Activated CD8-positive, alpha-beta memory T cell treated with anti-CD3 and anti-CD28 coated beads for 48 hours (primary cell): Measurements from ENCODE around the gene ITPR1.

ENCODE experiments used
- DNase-seq, 3 experiments: peaks; one replicate each; pipeline ENCODE4 v3.0.0-alpha.2; 2020; ENCODE audit warnings: low read depth in 2 of 3, low spot score in 2 of 3

ITPR1 gene

DNA sequence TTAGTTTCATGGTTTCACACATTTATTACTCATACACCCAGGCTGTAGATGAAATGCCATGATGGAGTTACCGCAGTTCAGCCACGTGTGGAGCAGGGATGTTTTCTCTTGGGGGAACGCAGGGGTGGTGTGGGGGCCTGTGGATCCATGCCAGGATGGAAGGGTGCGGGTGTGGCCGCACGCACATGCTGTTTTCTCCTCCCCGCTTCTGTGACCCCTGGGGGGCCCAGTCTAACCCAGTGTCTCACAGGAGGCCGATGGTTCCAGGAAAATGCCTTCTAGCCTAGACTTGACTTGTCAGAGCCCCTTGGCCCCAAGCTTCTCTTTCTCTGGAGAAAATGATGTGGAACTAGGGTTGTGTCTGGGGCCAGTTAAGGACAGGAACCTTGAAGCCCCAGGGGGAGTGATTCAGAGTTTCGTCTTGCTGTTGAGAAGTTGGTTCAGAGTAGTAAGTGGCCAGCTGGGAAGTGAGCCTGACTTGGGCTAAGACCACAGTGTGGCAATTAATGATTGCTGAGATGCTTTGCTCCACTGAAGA is 245.7 kb downstream of the ITPR1 start:
- DNase-seq, result no peak

DNA sequence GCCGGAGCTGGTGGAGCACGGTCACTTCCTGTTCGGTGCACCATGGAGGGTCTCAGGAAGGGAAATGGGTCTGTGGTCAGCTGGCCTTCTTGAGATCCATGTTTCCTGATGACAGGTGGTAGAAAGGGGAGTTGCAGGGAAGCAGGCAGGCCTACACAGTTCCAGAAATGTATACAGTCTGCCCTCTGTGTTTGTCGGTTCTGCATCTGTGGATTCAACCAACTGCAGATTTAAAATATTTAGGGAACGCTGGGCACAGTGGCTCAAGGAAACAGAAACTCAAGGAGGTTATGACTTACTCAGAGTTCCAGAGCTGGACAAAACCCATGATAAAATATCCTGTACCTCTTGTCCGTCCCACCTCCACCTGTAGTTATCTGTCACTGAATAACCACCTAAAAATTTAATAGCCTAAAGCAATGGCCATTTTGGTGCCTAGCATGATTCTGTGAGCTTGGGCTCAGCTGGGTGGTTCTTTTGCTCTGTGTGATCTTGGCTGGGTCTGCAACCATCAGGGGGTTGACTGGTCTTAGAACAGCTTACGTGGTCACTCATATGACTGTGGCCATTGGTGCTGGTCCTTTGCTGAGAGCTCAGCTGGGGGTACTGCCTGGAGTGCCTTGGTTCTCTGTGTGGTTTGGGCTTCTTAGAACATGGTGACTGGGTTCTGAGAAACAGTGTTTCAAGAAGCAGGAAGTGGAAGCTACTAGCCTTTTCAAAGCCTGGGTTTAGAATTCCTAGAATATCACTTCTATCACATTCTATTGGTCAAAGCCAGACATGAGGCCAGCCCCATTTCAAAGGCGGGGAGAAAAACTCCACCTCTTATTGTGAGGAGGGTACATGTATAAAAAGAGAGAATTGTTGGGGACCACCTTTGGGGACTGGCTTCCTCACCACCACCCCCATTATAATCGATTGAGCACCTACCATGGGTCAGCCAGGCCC is 246.4 kb downstream of the ITPR1 start:
- no peak for DNase-seq

DNA sequence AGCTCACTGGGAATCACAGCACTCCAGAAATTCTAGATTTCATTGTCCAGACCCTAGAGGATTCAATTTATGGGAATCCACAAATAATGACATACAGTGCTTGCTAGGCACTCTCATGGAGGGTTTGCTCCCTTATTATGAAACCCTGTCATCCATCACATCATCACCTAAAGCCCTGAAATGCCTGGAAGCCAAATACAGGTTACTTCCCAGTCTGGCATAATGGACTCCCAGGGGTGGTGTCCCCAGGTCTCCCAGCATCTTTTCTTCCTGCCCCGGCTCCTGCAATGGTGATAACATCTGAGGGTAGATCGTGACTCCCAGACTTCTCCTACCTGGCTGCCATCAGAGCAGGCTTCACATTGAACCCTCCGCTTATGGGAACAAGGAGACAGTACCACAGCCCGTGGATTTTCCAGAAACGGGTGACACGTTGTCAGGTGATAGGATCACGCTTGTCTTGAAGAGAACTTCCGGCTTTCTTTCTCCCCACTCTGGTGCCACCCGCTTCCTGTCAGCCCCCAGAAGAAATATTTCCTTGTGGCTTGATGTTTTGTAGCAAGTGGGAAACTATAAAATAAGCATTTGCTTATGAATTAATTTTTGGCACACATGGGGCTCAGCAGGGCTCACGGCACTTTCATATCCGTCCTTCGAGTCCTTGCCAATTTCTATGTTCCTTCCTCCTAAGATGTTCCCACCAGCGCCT is 247.4 kb downstream of the ITPR1 start:
- no peak for DNase-seq

DNA sequence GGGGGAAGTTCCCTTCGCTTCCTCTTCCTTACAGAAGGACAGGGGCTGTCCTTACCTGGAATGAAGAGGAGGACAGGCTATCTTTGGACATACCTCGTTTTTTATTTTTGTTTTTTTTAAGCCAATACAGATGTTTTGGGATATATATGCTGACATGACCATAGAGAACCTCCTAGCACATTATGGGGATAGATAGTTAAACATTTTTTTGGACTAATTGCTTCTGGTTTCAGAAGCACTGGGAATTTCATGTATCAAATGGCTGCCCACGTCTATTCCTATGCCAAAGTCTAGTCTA is 247.9 kb downstream of the ITPR1 start:
- DNase-seq, result no peak

DNA sequence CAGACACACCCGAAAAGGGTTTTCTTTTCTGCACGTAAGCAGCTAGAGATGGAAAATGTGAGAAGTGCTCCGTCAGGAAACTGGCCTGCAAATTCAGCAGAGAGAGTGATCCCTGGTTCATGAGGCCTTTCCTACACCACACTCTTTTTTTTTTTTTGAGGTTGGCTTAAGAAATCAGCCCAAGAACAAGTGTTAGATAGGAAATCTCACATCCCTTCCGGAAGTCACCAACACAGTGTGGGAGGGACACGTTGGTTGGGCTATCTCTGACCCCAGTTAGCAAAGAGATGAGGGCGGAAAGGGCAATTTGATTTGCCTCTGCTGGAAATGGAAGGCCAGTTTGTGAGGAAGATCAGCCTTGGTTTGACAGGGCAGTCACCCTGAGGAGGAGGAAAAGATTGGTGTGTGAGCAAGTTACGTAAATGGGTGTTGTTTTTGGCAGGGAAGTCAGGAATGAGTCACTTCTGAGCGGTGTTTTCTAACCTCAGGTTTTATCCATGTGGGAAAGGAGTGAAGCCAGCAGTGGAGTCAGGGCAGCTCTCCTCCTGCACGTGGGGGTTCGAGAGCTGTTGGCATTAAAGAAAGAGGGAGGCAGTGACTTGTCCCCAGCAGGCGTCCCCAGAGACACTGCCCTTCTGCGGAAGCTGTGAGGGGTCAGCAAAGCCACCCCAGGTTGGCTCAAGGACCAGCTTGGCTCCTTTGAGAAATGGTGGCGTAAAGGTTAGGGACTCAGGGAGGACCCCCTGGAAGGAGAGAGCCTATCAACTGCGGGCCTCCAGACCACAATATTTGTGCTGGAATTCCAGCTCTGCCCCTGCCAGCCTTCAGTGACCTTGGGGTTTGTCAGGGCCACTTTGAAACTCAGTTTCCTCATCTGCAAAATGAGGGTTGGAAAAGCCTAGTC is 248.5 kb downstream of the ITPR1 start:
- no peak for DNase-seq

DNA sequence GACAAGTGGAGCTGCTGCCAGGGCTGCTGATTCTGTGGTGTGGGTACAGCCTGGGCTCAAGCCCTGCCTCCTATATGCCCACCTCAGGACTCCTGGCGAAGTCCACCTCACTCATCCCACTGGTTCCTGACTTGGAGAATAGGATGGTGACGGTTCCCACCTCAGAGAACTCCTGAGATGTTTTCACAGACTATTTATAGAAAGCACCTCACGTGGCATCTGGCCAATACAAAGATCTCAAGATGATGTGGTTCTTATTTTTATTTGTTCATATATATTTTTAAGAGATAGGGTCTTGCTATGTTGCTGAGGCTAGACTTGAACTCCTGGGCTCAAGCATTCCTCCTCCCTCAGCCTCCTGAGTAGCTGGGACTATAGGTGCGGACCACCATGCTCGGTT is 249.2 kb downstream of the ITPR1 start:
- no peak for DNase-seq

DNA sequence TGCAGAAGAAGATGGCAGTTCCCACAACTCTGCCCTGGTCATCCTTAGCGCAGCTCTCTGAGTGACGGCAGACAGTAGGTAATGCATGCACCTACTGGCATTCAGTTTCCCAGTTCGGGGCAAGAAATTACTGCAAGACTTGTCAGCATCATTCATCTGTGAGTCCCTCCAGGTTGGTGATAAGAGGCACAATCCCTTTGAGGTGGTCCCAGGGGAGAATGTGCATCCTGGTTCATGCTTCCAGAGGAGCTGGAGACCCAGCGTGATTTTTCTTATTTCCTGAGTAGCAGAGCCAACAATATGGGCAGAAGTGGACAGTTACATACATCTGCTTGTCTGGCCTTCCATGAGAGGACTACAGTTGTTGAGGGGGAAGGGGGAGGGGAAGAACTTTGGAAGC is 250.2 kb downstream of the ITPR1 start:
- DNase-seq, result no peak

DNA sequence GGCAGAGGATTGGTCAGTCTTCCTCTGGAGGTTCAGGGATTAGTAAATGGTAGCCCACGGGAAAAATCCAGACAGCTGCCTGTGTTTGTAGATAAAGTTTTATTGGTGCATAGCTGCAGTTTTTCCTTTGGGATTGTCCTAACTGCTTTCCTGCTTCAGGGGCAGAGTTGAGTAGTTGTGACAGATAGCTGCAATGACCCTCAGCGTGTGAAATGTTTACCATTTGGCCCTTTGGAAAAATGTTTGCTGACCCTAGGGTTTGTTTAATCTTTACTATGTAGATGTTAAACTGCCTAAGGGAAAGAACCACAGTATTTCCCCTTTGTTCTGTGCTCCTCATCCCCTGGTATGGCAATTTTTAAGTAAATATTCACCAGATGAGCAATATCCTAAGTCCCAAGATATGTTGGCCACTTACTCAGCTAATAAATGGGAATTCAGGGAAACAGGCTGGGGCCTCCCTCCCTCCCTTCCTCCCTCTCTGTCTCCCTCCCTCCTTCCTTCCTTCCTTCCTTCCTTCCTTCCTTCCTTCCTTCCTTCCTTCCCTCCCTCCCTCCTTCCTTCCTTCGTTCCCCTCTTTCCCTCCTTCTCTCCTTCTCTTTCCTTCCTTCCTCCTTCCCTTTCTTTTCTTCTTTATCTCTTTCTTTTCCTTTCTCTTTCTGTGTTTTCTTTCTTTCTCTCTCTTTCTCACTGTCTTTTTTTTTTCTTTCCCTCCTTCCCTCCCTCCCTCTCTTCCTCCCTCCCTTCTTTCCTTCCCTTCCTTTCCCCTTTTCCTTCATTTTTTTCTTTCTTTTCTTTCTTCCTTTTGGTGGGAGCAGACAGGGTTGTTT is 251.5 kb downstream of the ITPR1 start:
- DNase-seq, result no peak

DNA sequence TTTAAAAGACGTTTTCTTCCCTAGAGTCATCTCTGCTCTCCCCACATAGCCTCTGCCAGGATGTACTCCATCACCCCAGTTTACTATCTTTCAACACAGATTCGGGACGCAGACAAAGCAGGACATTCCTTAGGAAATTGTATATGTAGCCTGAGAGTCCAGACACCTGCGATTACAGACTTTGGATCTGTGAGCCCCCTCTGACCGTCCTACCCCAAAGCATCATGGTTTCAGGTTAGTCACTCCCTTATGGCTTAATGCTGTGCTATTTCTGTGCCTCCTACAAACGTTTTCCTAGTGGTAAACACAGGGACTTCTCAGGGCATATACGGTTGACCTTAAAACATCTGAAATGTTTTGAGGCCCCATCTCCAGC is 252.1 kb downstream of the ITPR1 start:
- DNase-seq, result no peak

DNA sequence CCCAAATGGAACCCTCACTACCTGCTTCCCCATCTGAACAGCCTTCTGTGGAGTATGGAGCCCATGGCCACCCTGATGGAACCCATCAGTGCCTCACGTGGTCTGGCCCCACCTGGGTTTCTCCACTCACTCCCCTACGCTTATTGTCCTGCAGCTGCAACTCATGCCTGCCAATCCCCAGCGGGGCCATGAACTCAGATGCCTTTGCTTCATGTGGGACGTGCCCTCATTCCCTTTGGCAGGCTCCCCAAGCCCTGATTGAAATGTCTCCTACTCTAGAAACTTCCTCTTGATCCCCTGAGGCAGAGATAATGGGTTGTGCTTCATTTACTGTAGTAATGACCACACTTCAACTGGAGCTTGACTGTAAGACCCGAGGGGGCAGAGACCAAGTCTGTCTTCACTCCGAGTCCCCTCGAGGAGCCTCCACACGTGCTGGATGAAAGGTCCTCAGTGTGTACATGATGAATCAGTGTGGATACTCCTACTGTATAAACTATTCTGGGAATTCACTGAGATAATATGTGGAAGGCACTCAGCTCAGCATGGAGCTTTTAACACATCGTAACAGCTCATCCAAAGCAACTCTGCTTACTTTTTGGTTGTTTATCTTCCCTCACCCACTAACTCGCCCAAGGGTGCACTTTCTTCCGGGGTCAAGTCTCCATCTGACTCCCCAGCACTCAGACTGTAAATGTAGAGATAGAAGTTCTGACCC is 253.3 kb downstream of the ITPR1 start:
- DNase-seq, result no peak

DNA sequence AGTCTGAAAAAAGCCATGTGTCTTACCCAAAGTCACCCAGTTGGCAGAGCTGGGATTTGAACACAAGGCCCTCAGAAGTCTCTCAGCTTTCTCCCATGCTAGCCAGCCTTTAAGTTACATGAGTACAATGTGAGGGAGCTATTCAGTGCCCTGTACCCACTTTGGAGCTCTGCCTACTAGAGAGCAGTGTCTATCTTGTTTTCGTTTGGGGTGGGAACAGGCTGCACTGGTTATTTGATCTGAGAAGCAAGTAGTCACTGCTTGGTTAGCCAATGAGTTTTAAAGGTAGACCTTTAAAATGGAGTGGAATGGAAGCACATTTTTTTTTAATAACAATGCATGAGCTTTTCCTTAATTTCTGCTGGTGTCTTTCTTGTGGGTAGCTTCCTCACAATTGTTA is 255.0 kb downstream of the ITPR1 start:
- no peak for DNase-seq

DNA sequence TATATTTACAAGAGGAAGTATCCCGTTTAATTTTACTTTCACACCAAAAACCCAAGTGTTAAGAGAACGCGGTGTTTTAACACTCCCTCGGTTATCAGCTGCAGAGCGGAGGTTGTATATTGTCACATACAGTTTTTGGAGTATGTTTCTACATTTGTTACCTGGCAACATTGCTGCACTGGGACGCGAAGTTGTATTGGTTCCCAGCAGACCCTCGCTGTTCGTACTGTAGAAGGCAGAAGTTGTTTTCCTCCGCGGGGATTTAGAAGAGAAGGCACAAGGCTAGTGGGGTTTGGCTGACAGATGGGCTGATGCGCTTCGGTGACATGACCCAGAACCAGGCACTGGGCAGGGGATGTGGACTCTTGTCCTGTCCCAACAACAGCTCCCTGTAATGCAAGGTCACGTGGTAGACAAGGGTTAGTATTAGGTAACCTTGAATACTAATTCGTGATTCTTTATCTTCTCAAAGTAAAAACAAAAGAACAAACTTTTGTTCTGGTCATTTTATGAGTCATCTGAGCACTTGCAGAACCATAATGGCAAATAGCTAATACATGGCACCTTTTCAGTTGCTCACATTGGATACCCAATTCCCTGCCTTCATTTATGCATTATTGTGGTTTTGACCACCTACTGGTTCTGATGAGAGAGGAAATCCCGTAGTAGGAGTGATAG is 255.7 kb downstream of the ITPR1 start:
- DNase-seq, result no peak

DNA sequence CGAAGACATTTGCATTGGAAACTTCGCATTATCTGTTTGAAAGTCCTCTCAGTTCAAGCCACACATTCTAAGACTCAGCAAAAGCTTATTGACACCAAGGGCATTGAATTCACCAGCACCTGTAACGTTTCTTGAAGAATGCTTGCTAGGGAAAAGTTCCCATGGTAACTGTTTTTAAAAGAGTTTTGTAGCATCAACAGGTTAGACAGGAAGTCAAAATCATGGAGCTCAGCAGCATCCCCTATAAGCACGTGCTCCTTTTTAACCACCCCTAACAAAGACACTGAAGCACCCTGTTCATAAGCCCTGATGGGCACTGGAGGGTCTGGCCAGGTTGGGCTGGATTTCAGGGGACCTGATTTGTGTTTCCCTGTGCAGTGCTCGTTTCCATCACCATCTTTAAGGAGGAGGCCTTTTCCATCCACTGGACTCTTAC is 256.4 kb downstream of the ITPR1 start:
- DNase-seq, result no peak

DNA sequence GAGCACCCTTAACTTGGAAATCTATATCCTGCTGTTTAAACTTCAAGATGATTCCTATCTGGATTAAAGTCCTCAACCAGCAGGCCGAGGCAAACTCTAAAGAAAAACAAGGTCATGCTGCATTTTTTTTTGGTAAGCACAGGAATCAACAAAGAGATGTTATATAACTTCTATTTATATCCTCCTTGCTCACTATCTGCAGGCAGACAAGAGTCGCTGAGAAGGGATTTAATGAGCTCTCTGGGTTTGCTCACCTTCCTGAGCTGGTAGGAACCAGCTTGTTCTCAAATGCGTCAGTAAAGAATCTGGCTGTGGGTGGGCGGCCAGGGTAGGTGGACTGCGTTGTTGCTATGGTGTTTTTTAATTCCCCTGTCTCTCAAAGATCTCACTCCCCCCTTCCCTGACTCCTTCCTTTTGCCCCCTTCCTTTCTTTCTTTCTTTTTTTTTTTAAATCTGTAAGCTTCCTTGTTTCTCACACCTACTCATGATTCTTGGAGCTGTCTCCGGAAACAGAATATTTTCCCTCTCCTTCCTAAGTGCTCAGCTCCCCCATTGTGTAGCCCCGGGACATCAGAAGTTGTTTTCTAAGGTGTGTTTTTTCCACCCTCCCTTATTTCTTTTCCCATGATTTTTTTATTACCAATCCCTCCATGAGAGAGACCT is 257.3 kb downstream of the ITPR1 start:
- no peak for DNase-seq

DNA sequence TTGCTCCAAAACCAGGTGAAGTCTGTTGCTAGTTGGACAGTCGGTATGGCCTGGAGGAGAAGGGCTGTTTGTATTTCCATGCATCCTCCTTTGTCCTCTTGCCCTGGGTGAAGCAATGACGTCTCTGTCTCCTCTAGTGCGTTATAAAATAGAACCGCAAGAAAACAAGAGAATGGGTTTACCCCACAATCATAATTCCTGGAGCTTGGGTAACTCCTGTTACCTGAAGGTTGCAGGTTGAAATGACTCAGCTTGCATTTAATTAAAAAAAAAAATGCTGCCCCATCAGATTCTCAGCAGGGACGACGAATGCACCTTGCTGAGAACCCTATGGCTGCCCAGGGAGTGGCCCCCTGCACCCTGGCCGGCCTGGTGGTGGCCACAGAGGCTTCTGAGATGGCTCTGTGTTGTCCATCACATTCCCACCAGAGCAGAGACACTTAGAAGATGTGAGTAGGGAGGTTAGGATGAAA is 257.9 kb downstream of the ITPR1 start:
- no peak for DNase-seq

DNA sequence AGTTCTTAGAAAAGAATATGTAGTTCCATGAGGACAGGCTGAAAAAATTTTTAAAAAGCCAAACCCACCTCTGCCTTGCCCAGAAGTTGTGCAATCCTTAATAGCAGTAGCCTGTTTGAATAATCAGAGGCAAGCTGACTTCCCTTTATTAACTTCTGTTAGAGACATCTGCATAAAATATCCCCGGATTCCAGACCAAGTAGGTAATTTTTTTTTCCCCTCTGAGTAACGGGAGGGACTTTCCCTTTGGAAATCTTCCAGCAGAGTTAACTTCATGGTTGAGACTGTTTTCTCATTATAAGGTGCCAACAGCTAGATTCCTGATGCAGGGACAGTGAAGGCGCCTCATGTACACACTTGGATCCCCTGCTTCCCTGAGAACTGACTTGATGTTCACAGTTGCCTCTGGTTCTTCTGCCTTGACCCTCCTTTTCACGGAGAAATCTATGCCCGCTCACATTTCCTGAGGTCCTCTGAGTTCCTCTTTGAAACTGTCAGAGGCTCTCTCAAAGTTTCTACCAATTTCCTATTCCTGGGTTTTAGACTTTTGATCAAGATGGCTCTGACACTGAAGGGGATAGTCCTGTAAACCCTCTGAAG is 258.5 kb downstream of the ITPR1 start:
- DNase-seq, result no peak

DNA sequence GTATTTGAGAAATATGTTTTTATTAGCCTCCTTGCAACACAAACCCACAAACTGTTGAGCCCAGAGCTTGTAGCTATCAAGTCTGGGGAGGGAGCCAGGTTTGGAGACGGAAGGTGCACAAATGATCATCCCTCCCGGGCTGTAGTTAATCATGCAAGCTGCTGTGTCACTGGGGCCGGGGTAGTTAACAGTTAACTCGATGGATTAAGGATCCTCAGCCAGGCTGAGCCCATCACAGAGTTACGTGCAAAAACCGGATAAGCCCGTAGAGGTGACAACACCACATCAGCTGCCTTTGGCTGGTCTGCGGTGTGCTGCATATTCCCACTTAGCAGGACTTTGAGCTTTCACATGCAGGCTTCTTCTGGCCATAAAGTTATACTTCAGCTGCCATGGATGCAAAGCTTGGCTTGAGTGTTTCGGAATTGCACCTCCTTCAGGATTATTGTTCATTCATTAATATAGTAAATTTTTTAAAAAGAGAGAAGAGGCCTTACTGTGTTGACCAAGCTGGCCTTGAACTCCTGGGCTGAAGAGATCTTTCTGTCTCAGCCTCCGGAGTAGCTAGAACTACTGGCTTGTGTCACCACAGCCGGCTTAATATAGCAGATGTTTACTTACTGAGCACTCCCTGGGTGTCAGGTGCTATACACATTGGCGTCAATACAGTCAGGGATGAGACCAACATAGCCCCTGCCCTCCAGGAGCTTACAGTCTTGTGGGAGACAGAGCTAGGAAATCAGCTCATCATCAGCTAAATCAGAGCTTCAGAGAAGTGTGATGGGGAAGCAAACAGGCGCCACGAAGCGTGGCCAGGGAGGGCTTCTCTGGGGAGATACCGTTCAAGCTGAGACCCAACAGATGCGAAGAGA is 259.3 kb downstream of the ITPR1 start:
- DNase-seq, result no peak
